Measurements from ENCODE around the gene ATP6V0E2. TPM values are rescaled to one million over a fixed set of nuclear protein-coding genes. Genes with fewer than 3 reads are reported as not detected.

ATP6V0E2 gene
- total RNA-seq, 4 donors from 2014 or later: 15.2 to 41.1 (median 26.8) TPM

DNA sequence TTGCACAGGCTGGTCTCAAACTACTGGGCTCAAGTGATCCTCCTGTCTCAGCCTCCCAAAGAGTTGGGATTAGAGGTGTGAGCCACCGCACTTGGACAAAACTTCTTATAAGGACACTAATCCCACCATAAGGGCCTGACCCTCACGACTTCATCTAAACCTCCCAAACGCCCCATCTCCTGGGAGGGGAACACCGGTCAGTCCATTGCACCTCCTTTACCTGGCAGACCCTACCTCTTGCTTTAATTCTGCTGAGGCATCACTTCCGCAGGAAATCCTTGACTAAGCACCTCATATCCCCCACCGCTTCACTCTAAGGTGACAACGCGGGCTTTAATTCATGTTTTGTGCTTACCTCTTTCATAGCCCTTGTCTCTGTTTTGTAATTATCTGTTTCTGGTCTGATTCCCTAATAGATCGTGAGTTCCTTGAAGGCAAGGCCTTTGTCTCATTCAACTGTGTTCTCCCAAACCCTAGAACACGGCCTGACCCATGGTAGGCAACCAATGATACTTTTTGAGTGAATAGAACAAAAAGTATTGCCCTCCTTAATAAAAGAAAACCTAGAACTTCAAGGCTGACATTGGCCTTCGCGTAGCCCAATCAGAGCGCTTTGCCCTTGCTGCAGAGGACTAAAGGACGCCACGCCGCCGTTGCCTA, 36.1 kb upstream of the ATP6V0E2 start:
- Histone ChIP-seq H3K27ac (no peak overlapping the region), H3K4me1 (peaks cover 13% of the 10 kb centered on the region), H3K4me3 (peak overlapping the region; percentile 74), H3K9me3 (no peaks in the 10 kb centered on the region), H3K36me3 (no peaks in the 10 kb centered on the region), H3K27me3 (peaks cover under 1% of the 10 kb centered on the region)
- TF ChIP-seq EP300 (IDR thresholded peaks at IDR 0.05): no peak
- no peak for DNase-seq (ENCODE audit: low spot score in 2 of 2)
- whole genome bisulfite sequencing: 37% methylated on average over 17 of the region's 17 CpGs

DNA sequence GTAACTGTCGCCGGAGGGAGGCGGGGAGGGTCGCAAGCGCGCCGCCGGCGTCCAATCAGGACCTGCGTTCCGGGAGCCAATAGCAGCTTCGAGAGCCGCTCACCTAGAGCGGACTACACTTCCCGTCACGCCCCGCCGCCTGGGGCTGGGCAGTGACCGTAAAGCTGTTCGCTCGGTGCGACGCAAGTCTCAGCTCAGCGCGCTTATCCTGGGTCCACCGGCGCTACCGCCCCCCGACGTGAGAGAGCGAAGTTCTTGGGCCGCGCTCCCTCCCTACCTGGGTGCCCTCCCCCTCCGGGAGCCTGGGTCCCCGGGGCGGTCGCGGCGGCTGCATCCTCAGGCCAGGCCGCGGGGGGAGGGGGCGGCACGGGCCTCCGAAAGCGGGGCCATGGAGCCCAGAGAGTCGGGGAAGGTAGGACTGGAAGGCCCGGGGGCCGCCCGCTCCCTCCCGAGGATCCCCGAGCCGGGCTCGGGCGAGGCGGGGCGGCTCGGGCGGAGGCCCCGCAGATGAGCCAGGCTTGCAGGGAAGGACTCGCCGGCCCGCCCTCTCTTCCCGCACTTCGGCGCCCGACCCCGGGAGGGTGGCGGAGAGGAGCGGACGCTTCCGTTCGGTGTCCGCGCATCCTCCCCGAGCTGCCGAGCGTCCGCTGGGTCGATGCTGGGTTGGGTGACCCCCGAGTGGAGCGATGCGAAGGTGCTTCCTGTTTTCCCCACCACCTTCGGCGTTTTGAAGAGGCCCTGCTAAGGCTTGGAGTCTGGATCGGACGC, 35.4 kb upstream of the ATP6V0E2 start, which contains the start of gene ZNF862:
Gene ZNF862 (plus strand): TSS at position 152 of the 768 bp plus-strand sequence. CDS start 237 bp downstream, at position 389.
- Histone ChIP-seq H3K27ac (peak within 1 kb of the TSS; percentile 78), H3K27me3 (no peaks in the 10 kb centered on the region), H3K36me3 (no peaks in the 10 kb centered on the region), H3K4me3 (peak within 1 kb of the TSS; percentile 74), H3K4me1 (peaks cover 13% of the 10 kb centered on the region), H3K9me3 (no peaks in the 10 kb centered on the region)
- TF ChIP-seq EP300 (IDR thresholded peaks at IDR 0.05): no peak
- TF ChIP-seq CTCF (IDR thresholded peaks at IDR 0.05): no peak
- TF ChIP-seq POLR2A (IDR thresholded peaks at IDR 0.05): peak in 1 of 2 donors; percentile 27
- TF ChIP-seq POLR2AphosphoS5 (IDR thresholded peaks at IDR 0.05): peak in 1 of 3 donors; percentile 31
- DNase-seq (ENCODE audit: low spot score in 2 of 2): peak; percentile 98
- WGBS: 0% methylated on average over 20 of the region's 86 CpGs

DNA sequence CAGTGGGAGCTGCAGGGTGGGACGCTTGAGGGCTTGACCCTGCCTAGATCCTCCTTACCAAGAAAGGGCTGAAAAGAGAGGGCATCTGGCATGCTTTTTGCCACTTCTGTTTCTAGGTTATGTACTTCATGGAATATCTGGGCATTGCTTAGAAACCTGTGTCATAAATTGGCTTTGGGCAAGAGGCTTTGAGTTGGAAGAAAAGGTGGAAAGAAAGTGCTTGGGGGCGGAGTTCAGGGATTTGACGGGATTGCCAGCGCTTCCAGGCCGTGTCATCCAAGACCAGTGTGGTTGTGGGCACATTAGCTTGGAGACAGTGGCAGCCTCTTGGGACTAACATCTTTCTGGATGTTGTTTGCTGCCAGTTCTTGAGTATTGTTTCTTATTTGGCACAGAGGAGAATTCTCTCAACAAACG, 34.8 kb upstream of the ATP6V0E2 start:
- DNase-seq (ENCODE audit: low spot score in 2 of 2): no peak
- Histone ChIP-seq H3K4me3 (peak overlapping the region; percentile 74), H3K27me3 (no peaks in the 10 kb centered on the region), H3K4me1 (peaks cover 13% of the 10 kb centered on the region), H3K36me3 (no peaks in the 10 kb centered on the region), H3K9me3 (no peaks in the 10 kb centered on the region), H3K27ac (peak overlapping the region; percentile 78)
- no peak for TF ChIP-seq POLR2A (IDR thresholded peaks at IDR 0.05)
- TF ChIP-seq EP300 (IDR thresholded peaks at IDR 0.05): no peak
- TF ChIP-seq POLR2AphosphoS5 (IDR thresholded peaks at IDR 0.05): no peak
- TF ChIP-seq CTCF (IDR thresholded peaks at IDR 0.05): no peak
- WGBS: 10% methylated on average over 5 of the region's 6 CpGs

DNA sequence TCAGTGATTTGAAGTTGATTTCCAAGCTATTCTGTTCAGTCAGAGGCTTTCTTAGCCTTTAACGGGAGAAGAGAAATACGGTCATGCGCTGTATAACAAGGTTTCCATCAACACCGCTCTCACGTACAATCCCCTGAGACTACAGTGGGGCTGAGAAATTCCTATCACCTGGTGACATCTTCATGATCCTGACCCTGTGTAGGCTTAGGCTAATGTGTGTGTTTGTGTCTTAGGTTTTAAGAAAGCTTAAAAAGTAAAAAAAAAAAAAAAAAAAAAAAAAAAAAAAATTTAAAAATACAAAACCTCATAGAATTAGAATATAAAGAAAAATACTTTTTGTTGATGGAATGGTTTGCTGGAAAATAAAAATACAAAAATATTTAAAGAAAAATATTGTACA, 33.8 kb upstream of the ATP6V0E2 start:
- TF ChIP-seq CTCF (IDR thresholded peaks at IDR 0.05) (no peak), POLR2AphosphoS5 (IDR thresholded peaks at IDR 0.05) (no peak), POLR2A (IDR thresholded peaks at IDR 0.05) (no peak), EP300 (IDR thresholded peaks at IDR 0.05) (no peak)
- Histone ChIP-seq H3K27ac (no peak overlapping the region), H3K9me3 (no peaks in the 10 kb centered on the region), H3K4me1 (peaks cover 13% of the 10 kb centered on the region), H3K4me3 (no peak overlapping the region), H3K36me3 (no peaks in the 10 kb centered on the region), H3K27me3 (no peaks in the 10 kb centered on the region)
- WGBS: 94% methylated on average over 5 of the region's 5 CpGs
- no peak for DNase-seq (ENCODE audit: low spot score in 2 of 2)

- peaks cover 10% of the 10 kb centered on the region for H3K4me1 ChIP-seq
- TF ChIP-seq POLR2A (IDR thresholded peaks at IDR 0.05) (no peak), CTCF (IDR thresholded peaks at IDR 0.05) (no peak), POLR2AphosphoS5 (IDR thresholded peaks at IDR 0.05) (no peak), EP300 (IDR thresholded peaks at IDR 0.05) (no peak)
- H3K27me3 ChIP-seq: no peaks in the 10 kb centered on the region
- H3K36me3 ChIP-seq: peaks cover 29% of the 10 kb centered on the region
- H3K4me3 ChIP-seq: no peak overlapping the region
- DNase-seq (ENCODE audit: low spot score in 2 of 2): peak in 1 of 2 donors; percentile 44
- H3K9me3 ChIP-seq: no peaks in the 10 kb centered on the region
- H3K27ac ChIP-seq: no peak overlapping the region
- WGBS: 94% methylated on average over 9 of the region's 9 CpGs
Observed at GRCh38 chr7:149843566-149843965, 30.2 kb upstream of the ATP6V0E2 start.
